ENCODE measurements around the gene TSPEAR. TPM values are rescaled to one million over a fixed set of nuclear protein-coding genes. Genes with fewer than 3 reads are reported as not detected.
"Not testable (repeated sequence)": the region's sequence is repeated elsewhere in the genome, so short reads cannot be mapped to it uniquely, and the experiment has no call there.

TSPEAR gene
- total and polyA plus RNA-seq, 4 donors = 0.24 to 0.66 (median 0.33) TPM; not detected in 1

GRCh38 chr21:44661567-44661966, 49.8 kb downstream of the TSPEAR start:
- H3K27me3 ChIP-seq (ENCODE audit: control insufficient read depth, insufficient read depth, low read length); H3K36me3 ChIP-seq (ENCODE audit: control insufficient read depth, insufficient read depth, low read length); H3K9me3 ChIP-seq (ENCODE audit: control insufficient read depth, insufficient read depth, low read length); H3K4me3 ChIP-seq (ENCODE audit: low read depth, low read length); DNase-seq (ENCODE audit: low read depth in 4 of 6, low spot score in 6 of 6); H3K4me1 ChIP-seq (ENCODE audit: control insufficient read depth, insufficient read depth, low read length); H3K27ac ChIP-seq (ENCODE audit: low read depth, low read length): not testable (repeated sequence)
- WGBS (ENCODE audit: insufficient coverage) = 53% methylated on average over 5 of the region's 7 CpGs

GRCh38 chr21:44658913-44659595, 52.3 kb downstream of the TSPEAR start:
- Histone ChIP-seq H3K27ac (ENCODE audit: low read depth, low read length) (no peak overlapping the region), H3K36me3 (ENCODE audit: control insufficient read depth, insufficient read depth, low read length) (no peaks in the 10 kb centered on the region), H3K27me3 (ENCODE audit: control insufficient read depth, insufficient read depth, low read length) (no peaks in the 10 kb centered on the region), H3K4me1 (ENCODE audit: control insufficient read depth, insufficient read depth, low read length) (no peaks in the 10 kb centered on the region), H3K4me3 (ENCODE audit: low read depth, low read length) (no peak overlapping the region), H3K9me3 (ENCODE audit: control insufficient read depth, insufficient read depth, low read length) (no peaks in the 10 kb centered on the region)
- no peak for DNase-seq (ENCODE audit: low read depth in 4 of 6, low spot score in 6 of 6)
- WGBS (ENCODE audit: insufficient coverage) = 58% methylated on average over 4 of the region's 11 CpGs

GRCh38 chr21:44658541-44658910, 52.8 kb downstream of the TSPEAR start:
- no peak overlapping the region for H3K4me3 ChIP-seq (ENCODE audit: low read depth, low read length)
- H3K36me3 ChIP-seq (ENCODE audit: control insufficient read depth, insufficient read depth, low read length) = no peaks in the 10 kb centered on the region
- DNase-seq (ENCODE audit: low read depth in 4 of 6, low spot score in 6 of 6) = no peak
- no peak overlapping the region for H3K27ac ChIP-seq (ENCODE audit: low read depth, low read length)
- H3K27me3 ChIP-seq (ENCODE audit: control insufficient read depth, insufficient read depth, low read length) = no peaks in the 10 kb centered on the region
- H3K9me3 ChIP-seq (ENCODE audit: control insufficient read depth, insufficient read depth, low read length) = no peaks in the 10 kb centered on the region
- WGBS (ENCODE audit: insufficient coverage) = 100% methylated on average over 1 of the region's 5 CpGs
- no peaks in the 10 kb centered on the region for H3K4me1 ChIP-seq (ENCODE audit: control insufficient read depth, insufficient read depth, low read length)

- no peak within 1 kb of the TSS for H3K27ac ChIP-seq (ENCODE audit: low read depth, low read length)
- WGBS (ENCODE audit: insufficient coverage) = 91% methylated on average over 19 of the region's 26 CpGs
- H3K4me1 ChIP-seq (ENCODE audit: control insufficient read depth, insufficient read depth, low read length) = no peaks in the 10 kb centered on the region
- no peaks in the 10 kb centered on the region for H3K36me3 ChIP-seq (ENCODE audit: control insufficient read depth, insufficient read depth, low read length)
- no peak within 1 kb of the TSS for H3K4me3 ChIP-seq (ENCODE audit: low read depth, low read length)
- H3K27me3 ChIP-seq (ENCODE audit: control insufficient read depth, insufficient read depth, low read length) = no peaks in the 10 kb centered on the region
- H3K9me3 ChIP-seq (ENCODE audit: control insufficient read depth, insufficient read depth, low read length) = no peaks in the 10 kb centered on the region
- DNase-seq (ENCODE audit: low read depth in 4 of 6, low spot score in 6 of 6) = no peak
These were observed 53.5 kb downstream of the TSPEAR start, which contains the start of gene KRTAP12-3 for GRCh38 chr21:44657635-44658540. Gene KRTAP12-3 (plus strand): TSS chr21:44657932. CDS start chr21:44657980, 48 bp downstream.

- 80% methylated on average over 1 of the region's 1 CpG for WGBS (ENCODE audit: insufficient coverage)
- no peaks in the 10 kb centered on the region for H3K36me3 ChIP-seq (ENCODE audit: control insufficient read depth, insufficient read depth, low read length)
These were observed 54.5 kb downstream of the TSPEAR start for GRCh38 chr21:44656868-44657267.

GRCh38 chr21:44654576-44655175, 56.7 kb downstream of the TSPEAR start, which contains the start of gene KRTAP12-4:
Gene KRTAP12-4 (minus strand): TSS chr21:44654659. CDS start chr21:44654614, 45 bp downstream.
- H3K4me1 ChIP-seq (ENCODE audit: control insufficient read depth, insufficient read depth, low read length) = no peaks in the 10 kb centered on the region
- no peaks in the 10 kb centered on the region for H3K9me3 ChIP-seq (ENCODE audit: control insufficient read depth, insufficient read depth, low read length)
- 63% methylated on average over 5 of the region's 9 CpGs for WGBS (ENCODE audit: insufficient coverage)
- DNase-seq (ENCODE audit: low read depth in 4 of 6, low spot score in 6 of 6) = no peak
- H3K27ac ChIP-seq (ENCODE audit: low read depth, low read length) = no peak within 1 kb of the TSS
- H3K36me3 ChIP-seq (ENCODE audit: control insufficient read depth, insufficient read depth, low read length) = no peaks in the 10 kb centered on the region
- no peak within 1 kb of the TSS for H3K4me3 ChIP-seq (ENCODE audit: low read depth, low read length)
- no peaks in the 10 kb centered on the region for H3K27me3 ChIP-seq (ENCODE audit: control insufficient read depth, insufficient read depth, low read length)

More at GRCh38 chr21:44656868-44657267, 54.5 kb downstream of the TSPEAR start:
- Histone ChIP-seq H3K27ac (ENCODE audit: low read depth, low read length) (no peak overlapping the region), H3K9me3 (ENCODE audit: control insufficient read depth, insufficient read depth, low read length) (no peaks in the 10 kb centered on the region), H3K27me3 (ENCODE audit: control insufficient read depth, insufficient read depth, low read length) (no peaks in the 10 kb centered on the region), H3K4me1 (ENCODE audit: control insufficient read depth, insufficient read depth, low read length) (no peaks in the 10 kb centered on the region), H3K4me3 (ENCODE audit: low read depth, low read length) (no peak overlapping the region)
- no peak for DNase-seq (ENCODE audit: low read depth in 4 of 6, low spot score in 6 of 6)

GRCh38 chr21:44653656-44654575, 57.5 kb downstream of the TSPEAR start:
- no peaks in the 10 kb centered on the region for H3K36me3 ChIP-seq (ENCODE audit: control insufficient read depth, insufficient read depth, low read length)
- no peaks in the 10 kb centered on the region for H3K27me3 ChIP-seq (ENCODE audit: control insufficient read depth, insufficient read depth, low read length)
- no peak overlapping the region for H3K27ac ChIP-seq (ENCODE audit: low read depth, low read length)
- H3K9me3 ChIP-seq (ENCODE audit: control insufficient read depth, insufficient read depth, low read length) = no peaks in the 10 kb centered on the region
- H3K4me1 ChIP-seq (ENCODE audit: control insufficient read depth, insufficient read depth, low read length) = no peaks in the 10 kb centered on the region
- no peak overlapping the region for H3K4me3 ChIP-seq (ENCODE audit: low read depth, low read length)
- no peak for DNase-seq (ENCODE audit: low read depth in 4 of 6, low spot score in 6 of 6)
- 78% methylated on average over 15 of the region's 17 CpGs for WGBS (ENCODE audit: insufficient coverage)

- Histone ChIP-seq H3K36me3 (ENCODE audit: control insufficient read depth, insufficient read depth, low read length) (no peaks in the 10 kb centered on the region), H3K4me1 (ENCODE audit: control insufficient read depth, insufficient read depth, low read length) (no peaks in the 10 kb centered on the region), H3K4me3 (ENCODE audit: low read depth, low read length) (no peak overlapping the region), H3K27me3 (ENCODE audit: control insufficient read depth, insufficient read depth, low read length) (no peaks in the 10 kb centered on the region), H3K9me3 (ENCODE audit: control insufficient read depth, insufficient read depth, low read length) (no peaks in the 10 kb centered on the region), H3K27ac (ENCODE audit: low read depth, low read length) (no peak overlapping the region)
- 68% methylated on average over 12 of the region's 14 CpGs for WGBS (ENCODE audit: insufficient coverage)
- no peak for DNase-seq (ENCODE audit: low read depth in 4 of 6, low spot score in 6 of 6)
These were observed 58.2 kb downstream of the TSPEAR start for GRCh38 chr21:44653123-44653522.
